Rectal smooth muscle tissue (tissue), 1 donor: ENCODE data around the gene REG1B.

Experiments
- H3K27ac ChIP-seq: one replicate; pipeline ENCODE4 v1.7.0; 2013; ENCODE audit warnings: low read depth, low read length, inconsistent platforms
- H3K27me3 ChIP-seq: one replicate; pipeline ENCODE4 v1.7.0; 2013; ENCODE audit warnings: low read length; ENCODE audit not compliant: control insufficient read depth, insufficient read depth
- H3K36me3 ChIP-seq: one replicate; pipeline ENCODE4 v1.7.0; 2013; ENCODE audit warnings: low read length; ENCODE audit not compliant: control insufficient read depth, insufficient read depth
- H3K4me1 ChIP-seq: one replicate; pipeline ENCODE4 v1.7.0; 2013; ENCODE audit warnings: low read length; ENCODE audit not compliant: control insufficient read depth, insufficient read depth
- H3K4me3 ChIP-seq: one replicate; pipeline ENCODE4 v1.7.0; 2013; ENCODE audit warnings: low read length
- H3K9ac ChIP-seq: one replicate; pipeline ENCODE4 v1.7.0; 2013; ENCODE audit warnings: low read length

Gene REG1B

DNA sequence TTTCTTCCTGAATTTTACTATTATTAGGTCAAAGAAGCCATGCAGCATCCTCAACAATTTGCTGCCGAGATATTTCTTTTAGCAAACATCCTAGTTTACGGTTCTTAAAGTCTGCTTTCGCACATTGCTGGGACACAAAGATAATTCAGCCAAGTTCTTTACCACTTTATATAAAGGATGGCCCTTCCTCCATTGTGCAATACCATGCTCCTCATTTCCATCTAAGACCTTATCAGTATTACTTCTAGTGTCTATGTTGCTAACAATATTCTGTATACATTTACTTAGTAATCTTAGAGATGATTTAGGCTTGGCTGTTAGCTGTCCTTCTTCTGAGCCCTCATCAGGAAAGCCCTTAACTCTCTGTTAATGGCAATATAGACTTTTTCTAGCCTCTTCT lies 24.5 kb upstream of the REG1B start:
- Histone ChIP-seq H3K36me3 (no peaks in the 10 kb centered on the region), H3K4me3 (no peak overlapping the region), H3K27ac (no peak overlapping the region), H3K4me1 (no peaks in the 10 kb centered on the region), H3K27me3 (no peaks in the 10 kb centered on the region), H3K9ac (no peak overlapping the region)

DNA sequence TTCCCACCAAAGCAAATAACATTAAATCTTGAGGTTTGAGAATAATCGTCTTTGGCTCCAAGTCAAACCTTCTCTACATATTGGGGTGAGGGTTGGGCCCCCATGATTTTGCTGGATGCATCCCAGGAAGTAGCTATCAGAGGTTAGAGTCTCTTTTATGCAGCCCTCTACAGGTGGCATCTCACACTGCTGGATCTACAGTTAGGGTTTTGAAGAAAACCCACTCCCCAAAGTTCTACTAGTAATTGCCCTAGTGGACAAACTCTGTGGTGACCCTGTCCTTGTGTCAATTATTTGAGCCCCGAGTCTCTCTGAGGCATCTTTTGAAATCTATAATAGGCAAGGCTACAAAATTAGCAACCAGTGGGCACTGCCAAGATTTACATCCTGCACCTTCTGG lies 17.5 kb upstream of the REG1B start:
- no peaks in the 10 kb centered on the region for H3K27me3 ChIP-seq
- H3K4me1 ChIP-seq = no peaks in the 10 kb centered on the region
- no peak overlapping the region for H3K27ac ChIP-seq
- H3K9ac ChIP-seq = no peak overlapping the region
- H3K4me3 ChIP-seq = no peak overlapping the region
- no peaks in the 10 kb centered on the region for H3K36me3 ChIP-seq

DNA sequence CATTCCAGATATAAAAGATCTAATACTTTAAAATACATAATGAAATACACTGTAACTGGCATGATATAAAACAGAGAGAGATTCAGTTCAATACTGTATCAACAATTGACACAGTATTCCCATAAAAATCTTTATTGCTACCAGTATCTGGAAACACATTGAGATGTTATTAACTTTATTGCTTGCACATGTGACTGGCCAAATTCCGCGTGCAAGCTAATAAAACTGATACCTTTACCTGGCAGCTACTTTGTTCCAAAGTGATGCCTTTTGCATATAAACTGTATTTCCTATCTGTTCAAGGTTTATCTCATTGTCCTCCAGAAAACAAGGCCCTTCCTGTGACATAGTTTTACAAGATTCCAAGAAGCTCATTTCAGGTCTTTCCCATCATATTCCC lies 15.4 kb upstream of the REG1B start:
- Histone ChIP-seq H3K27ac (no peak overlapping the region), H3K9ac (no peak overlapping the region), H3K4me3 (no peak overlapping the region), H3K36me3 (no peaks in the 10 kb centered on the region), H3K27me3 (no peaks in the 10 kb centered on the region), H3K4me1 (no peaks in the 10 kb centered on the region)

DNA sequence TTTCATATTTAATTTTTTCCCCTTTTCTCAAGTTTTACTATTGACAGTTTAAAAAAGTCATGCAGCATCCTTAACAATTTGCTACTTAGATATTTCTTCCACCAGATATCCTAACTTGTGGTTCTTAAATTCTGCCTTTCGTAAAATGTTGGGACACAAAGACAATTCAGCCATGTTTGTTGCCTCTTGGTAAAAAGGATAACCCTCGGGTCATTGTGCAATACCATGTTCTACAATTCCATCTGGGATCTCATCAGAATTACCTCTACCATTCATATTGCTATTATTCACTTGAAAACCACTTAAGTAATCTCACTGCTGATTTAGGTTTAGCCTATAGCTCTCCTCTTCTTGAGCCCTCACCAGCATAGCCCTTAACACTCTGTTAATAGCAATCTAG lies 13.2 kb upstream of the REG1B start:
- Histone ChIP-seq H3K4me1 (no peaks in the 10 kb centered on the region), H3K36me3 (no peaks in the 10 kb centered on the region), H3K4me3 (no peak overlapping the region), H3K9ac (no peak overlapping the region), H3K27ac (no peak overlapping the region), H3K27me3 (no peaks in the 10 kb centered on the region)

DNA sequence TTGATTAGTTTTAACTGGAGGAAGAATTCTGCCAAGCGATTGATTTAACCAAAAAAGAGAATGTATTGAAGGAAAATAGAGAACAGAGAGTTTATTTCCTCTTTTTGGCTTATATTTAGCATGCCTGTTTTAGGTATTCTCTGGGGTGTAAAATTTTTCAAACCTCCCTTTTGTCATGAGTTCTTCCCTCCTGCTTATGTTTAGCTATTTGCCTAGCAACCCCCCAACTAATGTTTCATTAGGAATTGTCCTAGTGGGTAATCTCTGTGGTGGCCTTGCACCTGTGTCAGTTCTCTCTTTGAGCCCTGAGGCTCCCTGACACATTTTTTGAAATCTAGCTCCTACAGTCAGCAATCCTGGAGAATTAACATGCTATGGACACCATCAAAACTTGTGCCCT lies 12.5 kb upstream of the REG1B start:
- Histone ChIP-seq H3K9ac (no peak overlapping the region), H3K36me3 (no peaks in the 10 kb centered on the region), H3K4me3 (no peak overlapping the region), H3K4me1 (no peaks in the 10 kb centered on the region), H3K27me3 (no peaks in the 10 kb centered on the region), H3K27ac (no peak overlapping the region)

DNA sequence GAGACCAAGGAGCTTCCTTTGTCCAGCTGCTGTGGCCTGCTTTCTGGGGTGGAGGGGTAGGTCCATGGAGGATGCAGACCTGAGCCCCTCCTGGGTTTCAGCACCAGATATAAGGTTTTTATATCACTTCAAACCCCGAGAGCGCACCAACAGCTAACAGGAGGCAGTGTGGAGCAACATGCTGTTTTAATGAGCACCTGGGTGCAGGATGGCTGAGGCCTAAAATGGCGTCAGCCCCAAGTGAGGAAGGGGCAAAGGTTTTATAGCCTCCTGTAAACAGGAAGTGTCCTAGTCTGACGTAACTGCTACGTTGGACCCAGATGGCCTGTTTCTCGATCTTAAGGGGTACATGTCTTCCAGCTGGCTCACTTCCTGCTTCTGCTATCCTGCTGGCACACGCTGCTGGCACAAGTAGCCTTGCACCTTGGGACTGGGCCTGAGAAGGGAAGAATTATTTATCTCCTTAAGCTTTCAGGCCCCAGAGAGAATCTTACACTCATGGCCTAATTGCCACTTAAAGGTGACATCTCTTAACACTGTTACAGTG lies 11.4 kb upstream of the REG1B start:
- H3K36me3 ChIP-seq = no peaks in the 10 kb centered on the region
- H3K27ac ChIP-seq = no peak overlapping the region
- H3K4me3 ChIP-seq = no peak overlapping the region
- H3K27me3 ChIP-seq = no peaks in the 10 kb centered on the region
- no peak overlapping the region for H3K9ac ChIP-seq
- no peaks in the 10 kb centered on the region for H3K4me1 ChIP-seq

DNA sequence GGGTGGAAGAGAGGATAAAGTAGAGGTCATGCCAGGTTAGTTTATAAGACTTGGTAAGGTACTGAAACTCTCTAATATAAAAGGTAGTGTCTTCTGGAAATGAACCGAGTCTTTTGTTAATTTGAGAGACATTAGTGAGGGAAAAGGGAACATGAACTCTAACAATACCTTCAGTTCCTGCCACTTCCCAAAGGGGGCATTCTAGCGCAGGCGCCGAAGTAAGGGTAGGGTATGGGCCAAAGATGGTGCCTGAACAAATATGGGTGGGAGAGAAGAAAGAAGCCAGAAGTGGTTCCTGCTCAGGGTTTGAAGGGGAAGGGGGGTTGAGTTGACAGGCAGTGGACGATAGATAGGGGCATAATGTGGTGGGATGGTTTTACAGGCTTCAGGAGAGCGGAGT lies 10.1 kb upstream of the REG1B start:
- Histone ChIP-seq H3K9ac (no peak overlapping the region), H3K4me1 (no peaks in the 10 kb centered on the region), H3K4me3 (no peak overlapping the region)

DNA sequence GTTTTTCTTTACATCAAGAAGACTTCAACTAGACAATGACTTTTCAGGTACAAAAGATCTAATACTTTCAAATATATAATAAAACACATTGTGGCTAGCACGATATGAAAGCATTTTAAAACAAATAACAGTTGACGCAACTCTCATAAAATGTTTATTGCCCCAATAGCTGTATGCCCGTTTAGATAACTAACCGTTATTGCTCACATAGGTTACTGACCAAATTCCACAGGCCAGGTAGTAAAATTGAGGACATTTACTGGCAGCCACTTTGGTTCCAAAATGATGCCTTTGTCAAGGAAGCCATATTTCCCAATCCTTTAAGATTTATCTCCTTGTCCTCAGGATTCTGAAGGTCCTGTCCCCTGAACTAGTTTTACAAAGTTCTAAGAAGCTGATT lies 2.9 kb upstream of the REG1B start:
- Histone ChIP-seq H3K27me3 (no peaks in the 10 kb centered on the region), H3K27ac (no peak overlapping the region), H3K4me3 (no peak overlapping the region), H3K36me3 (no peaks in the 10 kb centered on the region), H3K9ac (no peak overlapping the region), H3K4me1 (no peaks in the 10 kb centered on the region)

More for the DNA sequence above, 10.1 kb upstream of the REG1B start:
- no peaks in the 10 kb centered on the region for H3K36me3 ChIP-seq
- no peaks in the 10 kb centered on the region for H3K27me3 ChIP-seq
- no peak overlapping the region for H3K27ac ChIP-seq

DNA sequence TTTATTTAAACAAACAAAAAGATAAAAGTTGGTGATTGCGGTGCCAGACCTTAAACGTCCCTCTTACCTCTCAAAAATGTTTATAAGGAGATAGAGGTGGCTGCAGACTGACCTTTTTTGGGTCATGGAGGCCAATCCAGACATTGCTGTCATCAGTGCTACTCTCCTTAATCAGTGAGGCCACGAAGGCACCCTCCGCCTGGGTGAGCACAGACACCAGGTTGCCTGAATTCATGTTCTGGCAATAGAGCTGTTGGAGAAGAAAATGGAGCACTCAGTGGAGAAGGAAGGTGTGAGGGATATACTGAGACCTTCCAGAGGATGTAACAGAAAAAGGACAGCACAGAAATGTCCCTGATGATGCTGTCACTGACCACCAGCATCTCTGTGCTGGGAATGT lies 1.5 kb downstream of the REG1B start:
- Histone ChIP-seq H3K4me3 (no peak overlapping the region), H3K36me3 (no peaks in the 10 kb centered on the region), H3K4me1 (no peaks in the 10 kb centered on the region), H3K9ac (no peak overlapping the region), H3K27me3 (no peaks in the 10 kb centered on the region), H3K27ac (no peak overlapping the region)

DNA sequence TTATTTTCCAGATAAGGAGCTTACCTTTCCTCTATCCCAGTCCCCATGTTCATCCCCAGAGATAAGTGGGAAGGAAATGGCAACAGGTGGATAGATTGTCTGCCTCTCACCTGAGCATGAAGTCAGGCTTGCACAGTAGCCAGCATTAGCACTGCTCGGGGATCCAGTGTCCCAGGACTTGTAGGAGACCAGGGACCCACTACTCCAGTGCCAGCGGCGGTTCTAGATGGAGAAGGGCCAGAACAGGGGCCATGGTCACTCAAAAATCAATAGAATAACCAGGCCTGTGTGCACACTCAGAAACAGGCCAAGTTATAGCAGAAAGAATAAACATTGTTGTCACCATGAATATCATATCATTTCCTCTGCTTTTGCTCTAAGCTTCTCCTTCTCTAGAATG lies 2.4 kb downstream of the REG1B start:
- H3K27ac ChIP-seq = no peak overlapping the region
- no peak overlapping the region for H3K4me3 ChIP-seq
- H3K36me3 ChIP-seq = no peaks in the 10 kb centered on the region
- H3K27me3 ChIP-seq = no peaks in the 10 kb centered on the region
- H3K9ac ChIP-seq = no peak overlapping the region
- no peaks in the 10 kb centered on the region for H3K4me1 ChIP-seq

DNA sequence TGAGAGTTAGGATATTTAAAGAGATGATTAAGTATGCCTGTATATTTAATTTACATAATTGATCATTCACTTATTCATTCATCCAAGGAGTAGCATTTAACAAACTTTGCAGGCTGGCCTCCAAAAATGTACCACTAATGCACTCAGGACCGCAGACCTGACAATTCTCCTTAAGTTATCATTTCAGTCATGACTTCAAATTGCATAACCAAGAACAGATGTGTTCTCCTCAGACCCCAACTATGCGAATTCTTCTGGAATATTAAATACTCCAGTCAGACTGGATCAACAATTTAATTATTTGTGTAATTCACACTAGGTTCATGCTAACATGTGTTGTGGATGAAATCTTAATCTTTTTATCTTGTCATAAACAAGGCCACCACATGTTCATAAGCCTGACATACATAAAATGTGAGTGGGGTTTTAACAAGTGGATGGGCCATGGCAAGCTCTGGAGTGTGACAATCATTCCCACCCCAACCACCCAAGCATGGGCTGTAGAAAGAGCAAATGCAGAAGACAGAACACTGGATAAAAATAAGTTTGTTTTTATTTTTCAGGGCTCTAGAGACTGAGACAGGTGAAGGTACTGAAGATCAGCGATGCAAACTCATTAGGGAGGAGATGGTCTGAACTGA lies 3.2 kb downstream of the REG1B start:
- no peaks in the 10 kb centered on the region for H3K36me3 ChIP-seq
- H3K27me3 ChIP-seq = no peaks in the 10 kb centered on the region
- no peak overlapping the region for H3K9ac ChIP-seq
- no peaks in the 10 kb centered on the region for H3K4me1 ChIP-seq
- H3K4me3 ChIP-seq = no peak overlapping the region
- no peak overlapping the region for H3K27ac ChIP-seq

DNA sequence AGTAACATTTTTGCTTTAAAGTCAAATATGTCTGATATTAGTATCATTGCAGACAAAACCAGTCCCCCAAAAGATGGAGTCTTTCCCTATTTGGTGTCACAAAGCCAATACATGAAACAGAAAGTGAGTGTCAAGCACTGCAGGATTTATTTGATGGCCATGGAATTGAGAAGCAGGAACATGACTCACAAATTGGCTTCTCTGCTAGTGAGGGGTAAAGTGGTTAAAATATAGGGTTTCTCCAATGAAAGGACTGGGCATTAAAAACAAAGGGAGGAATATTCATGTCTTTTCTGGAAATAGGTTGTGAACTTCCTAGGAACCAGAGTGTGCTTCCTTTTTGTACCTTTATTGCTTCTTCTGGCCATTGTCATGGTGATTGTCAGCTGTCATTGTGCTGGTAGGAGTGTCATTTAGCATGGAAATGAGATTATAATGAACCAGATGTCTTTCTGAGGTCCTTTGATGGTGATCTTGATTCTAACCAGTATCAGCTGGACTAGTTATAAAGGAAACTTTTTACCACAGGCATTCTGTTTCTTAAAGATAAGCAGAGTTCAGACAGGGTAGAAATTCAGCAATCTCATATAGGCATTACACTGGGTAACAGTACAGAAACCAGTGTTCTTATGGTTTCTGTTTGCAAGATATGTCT lies 4.1 kb downstream of the REG1B start:
- no peaks in the 10 kb centered on the region for H3K27me3 ChIP-seq
- H3K4me3 ChIP-seq = no peak overlapping the region
- H3K27ac ChIP-seq = no peak overlapping the region
- H3K9ac ChIP-seq = no peak overlapping the region
- H3K4me1 ChIP-seq = no peaks in the 10 kb centered on the region
- no peaks in the 10 kb centered on the region for H3K36me3 ChIP-seq

DNA sequence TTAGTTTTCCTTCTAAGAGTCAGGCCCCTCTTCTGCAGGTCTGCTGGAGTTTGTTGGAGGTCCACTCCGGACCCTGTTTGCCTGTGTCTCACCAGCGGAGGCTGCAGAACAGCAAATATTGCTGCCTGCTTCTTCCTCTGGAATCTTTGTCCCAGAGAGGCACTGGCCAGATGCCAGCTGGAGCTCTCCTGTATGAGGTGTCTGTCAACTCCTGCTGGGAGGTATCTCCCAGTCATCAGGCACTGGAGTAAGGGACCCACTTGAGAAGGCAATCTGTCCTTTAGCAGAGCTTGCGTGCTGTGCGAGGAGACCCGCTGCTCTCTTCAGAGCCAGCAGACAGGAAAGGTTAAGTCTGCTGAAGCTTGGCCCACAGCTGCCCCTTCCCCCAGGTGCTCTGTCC lies 4.8 kb downstream of the REG1B start:
- Histone ChIP-seq H3K4me3 (no peak overlapping the region), H3K27ac (no peak overlapping the region), H3K27me3 (no peaks in the 10 kb centered on the region), H3K9ac (no peak overlapping the region), H3K36me3 (no peaks in the 10 kb centered on the region), H3K4me1 (no peaks in the 10 kb centered on the region)
